GM19239 (cell line): ENCODE data around the gene SFRP2.

ENCODE experiments used
- DNase-seq: peaks from one replicate; pipeline ENCODE4 v3.0.0; 2011; ENCODE audit warnings: low spot score; ENCODE audit not compliant: insufficient read length
- FAIRE-seq: peaks from 2 replicates; lab custom pipeline; 2011; peaks lifted over from hg19 to GRCh38; lab: Jason Lieb, UNC

The SFRP2 gene

DNA sequence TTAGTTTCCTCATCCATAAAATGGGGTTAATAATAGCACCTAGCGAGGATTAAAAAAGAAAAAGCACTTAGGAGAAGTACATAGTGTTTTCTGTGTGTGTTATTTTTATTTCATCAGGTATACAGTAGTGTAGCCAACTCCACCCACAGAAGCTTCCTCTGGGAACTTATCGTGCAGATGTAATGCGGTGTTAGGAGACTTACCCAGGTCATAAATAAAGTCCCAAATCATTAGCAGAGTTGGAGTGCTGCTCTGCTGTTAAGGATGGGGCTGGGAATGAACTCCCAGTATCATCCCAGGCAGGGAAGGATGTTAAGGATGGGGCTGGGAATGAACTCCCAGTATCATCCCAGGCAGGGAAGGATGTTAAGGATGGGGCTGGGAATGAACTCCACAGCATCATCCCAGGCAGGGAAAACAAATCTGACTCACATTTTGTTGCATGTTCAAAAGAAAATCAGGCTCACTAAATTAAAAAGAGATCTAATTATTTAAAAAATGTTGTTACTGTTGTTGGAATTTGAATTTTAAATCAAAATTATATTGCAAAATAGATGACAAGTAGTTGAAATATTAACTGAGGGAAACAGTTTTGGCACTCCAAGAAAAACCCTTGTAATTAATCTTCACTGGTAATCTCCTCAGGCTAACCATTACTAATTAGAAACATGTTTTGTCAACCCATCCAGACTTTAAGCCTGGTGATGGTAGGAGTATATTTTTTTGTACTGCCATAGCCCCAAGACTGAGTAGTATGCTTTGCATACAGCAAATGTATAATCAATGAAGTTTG, 10.2 kb upstream of the SFRP2 start:
- no peak for FAIRE-seq
- no peak for DNase-seq

DNA sequence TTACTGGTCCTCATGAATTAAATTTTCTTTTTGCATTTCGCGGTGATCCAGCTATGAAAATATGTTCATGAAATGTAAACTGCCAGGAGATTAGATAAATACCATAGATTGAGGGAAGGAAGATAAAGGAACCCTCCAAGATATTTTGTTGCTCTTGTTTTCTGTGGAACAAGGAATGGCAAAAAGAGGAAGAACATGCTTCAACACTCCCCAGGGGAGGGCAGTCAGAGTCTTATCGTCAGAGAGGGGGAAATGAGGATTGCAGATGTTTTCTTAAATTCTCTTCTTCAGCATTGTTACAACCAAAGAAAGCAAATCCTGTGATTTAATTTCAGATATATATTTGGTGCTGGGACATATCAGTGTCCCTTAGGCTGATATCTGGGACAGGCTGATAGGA, 9.5 kb upstream of the SFRP2 start:
- DNase-seq, result no peak
- FAIRE-seq, result no peak

DNA sequence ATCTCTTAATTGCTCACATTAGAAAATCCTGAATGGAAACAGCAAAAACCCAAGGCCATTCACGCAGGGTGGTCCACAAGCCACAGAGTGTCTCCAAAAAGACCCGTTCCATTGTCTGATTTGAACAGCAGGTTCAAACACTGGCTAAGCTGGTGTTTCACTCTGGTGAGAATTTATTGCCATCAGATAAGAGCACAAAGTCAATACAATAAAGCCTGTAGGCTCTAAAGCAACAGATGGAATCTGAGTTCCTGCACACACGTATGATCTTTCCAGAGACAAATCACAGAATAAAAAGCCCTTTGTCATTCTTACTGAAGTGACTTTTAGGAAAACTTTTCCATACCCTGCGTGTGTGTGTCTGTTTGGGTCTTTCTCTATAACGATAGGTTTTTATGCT, 5.1 kb upstream of the SFRP2 start:
- no peak for FAIRE-seq
- no peak for DNase-seq

DNA sequence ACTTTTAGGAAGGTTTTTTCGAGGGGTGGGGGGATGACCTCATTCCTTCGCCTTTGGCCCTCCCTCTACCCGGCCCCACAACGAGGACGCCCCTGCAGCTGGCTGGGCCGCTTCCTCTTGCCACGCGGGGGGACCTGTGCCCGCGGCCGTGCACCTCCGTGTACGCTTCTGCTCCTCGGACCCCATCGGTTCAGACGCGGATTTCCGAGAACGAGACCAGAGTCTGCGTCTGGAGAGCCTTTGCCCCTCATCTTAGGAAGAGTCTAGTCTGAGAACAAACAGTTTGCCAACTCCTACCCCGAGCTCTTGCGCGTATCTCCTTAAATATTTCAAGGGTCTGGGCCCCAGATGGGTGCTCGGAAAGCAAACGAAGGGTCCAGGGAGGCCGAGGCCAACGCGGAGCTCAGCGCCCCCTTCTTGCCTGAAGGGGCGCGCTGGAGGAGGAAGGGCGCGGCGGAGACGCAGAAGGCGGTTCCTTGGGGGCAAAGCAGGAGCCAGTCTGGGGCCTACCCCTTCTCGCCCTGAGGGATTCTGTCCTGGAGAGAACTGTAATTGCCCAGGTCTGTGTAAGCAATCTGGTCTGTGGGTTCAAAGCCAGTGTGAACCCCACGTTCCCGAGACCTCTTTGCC, 3.9 kb upstream of the SFRP2 start:
- DNase-seq, result no peak
- no peak for FAIRE-seq

DNA sequence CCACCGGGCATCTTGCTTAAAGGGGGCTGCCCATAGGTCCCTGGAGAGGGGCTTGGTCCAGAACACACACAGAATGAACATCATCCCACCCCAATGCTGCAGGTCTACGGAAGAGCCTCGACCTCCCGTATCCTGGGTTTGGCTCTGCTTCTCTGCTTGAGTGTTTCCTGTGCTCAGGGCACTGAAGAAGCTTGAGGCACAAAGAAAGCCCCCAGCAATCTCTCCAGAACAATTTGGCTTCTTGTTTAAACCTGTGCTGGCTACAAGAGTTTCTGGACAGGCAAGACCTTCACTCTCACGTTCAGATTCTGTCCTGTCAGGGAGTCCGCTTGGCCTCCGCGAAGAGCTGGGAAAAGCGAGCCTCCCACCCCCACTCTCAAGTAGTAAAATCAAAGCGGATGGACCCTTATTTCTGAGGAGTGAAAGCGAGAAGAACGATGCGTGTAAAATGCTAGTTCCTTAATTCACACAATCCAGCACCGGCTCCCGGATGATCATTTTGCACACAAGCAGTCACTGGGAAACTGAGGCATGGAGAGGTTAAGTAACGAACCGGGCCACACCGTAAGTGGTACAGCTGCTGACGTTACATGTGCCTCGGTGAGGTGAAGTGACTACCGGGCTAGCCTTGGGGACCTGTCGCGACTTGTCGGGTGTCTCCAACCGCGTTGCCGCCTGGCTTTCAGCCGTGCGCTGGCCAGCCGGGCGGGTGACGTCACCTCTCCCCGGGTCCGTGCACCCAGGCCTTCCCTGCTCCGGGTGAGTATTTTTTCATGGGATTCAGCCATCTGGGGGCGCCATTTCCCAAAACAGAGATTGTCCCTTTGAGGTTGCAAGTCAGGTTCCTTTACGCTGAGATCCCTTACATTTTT, 3.1 kb upstream of the SFRP2 start:
- no peak for DNase-seq
- FAIRE-seq, result no peak

DNA sequence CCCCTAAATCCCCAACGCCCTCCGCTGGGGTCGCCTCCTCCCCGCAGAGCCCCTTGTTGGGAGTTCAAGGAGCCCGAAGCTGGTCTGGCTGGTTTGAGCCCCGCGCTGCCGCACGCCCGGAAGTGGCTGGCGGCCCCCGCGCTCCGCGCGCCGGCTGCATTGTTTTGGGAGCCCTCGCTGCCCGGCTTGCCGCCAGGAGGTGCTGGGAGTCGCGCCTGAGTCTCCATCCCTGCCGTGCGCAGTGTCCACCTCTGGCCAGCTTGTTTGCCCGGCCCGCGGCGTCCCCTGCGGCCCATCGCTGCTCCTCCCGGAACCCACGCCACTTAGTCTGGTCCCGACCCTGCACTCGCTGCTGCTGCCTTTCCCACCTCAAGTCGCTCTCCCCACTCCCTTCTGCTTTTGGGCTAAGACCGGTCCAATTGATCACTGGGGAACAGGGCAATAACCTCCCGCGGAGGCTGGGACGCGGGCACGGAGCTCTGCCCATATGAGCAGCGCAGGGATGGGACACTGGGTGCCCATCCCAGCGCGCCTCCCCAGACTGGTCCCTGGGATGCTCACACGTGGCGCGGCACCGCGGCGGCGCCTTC, 2.2 kb upstream of the SFRP2 start:
- FAIRE-seq (no peak), DNase-seq (no peak)

DNA sequence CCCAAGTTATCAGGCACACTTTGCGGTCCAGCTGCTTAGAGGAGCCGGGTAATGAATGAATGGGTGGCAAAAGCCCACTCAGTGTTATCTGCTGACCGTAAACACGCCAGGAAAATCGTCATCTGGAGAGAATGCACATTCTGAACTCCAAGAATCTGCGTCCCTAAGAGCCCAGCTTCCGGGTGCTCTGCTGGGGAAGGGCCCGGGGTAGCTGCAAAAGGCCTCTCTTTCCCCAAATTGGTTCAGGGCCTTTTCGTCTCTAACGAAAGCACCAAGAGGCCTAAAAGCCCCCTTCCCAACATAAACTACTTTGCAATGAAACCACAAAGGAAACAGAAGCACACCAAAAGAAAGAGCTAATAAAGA, 1.6 kb upstream of the SFRP2 start:
- DNase-seq (no peak), FAIRE-seq (no peak)

DNA sequence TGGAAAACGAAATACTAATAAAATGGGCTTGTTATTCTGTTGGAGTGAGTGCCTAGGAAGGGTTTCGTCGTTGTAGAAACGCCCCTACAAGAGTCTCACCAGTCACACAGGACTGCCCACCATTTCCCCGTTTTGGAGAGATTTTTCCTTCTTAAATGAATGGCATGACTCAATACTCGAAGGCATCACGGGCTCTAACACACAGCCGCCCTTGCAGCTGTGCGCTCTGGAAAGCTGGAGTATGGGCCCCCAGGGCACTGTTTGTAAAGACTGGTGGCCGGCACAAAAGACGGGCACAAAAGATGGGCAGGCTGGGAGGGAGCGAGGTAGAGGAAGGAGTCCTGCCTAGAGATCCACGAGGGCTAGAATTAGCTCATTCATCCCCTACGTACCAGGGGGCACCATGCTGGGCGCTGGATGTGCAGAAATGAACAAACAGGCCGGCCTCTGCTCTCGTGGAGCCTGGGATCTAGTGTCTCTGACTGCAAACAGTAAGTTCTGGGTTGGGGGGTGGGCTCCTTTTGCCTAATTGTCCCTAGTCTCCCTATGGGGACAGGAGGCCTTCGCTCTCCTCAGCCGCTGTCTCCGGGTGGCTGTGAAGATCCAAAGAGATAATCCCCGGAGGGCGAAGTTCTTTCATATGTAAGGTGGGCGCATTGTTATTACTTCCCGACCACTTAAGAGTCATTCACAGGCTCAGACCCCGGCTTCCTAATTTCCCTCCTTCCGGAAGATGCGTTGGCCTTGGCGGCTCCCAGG, 1.0 kb upstream of the SFRP2 start:
- FAIRE-seq (no peak), DNase-seq (no peak)

DNA sequence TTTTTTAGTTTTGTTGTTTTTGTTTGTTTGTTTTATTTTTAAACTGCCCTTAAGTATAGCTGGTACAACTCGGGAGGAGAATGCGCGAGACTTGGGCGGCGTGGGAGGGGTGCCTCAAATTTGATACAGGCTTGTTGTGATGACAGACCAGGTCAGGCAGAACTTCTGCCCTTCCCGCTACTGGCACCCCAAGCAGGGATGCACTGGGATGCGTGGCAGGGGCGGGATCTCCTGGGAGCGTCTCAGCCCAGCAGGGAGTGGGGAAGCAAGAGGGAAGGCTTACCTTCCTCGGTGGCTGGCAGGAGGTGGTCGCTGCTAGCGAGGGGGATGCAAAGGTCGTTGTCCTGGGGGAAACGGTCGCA, 851 bp downstream of the SFRP2 start:
- DNase-seq (no peak), FAIRE-seq (no peak)

DNA sequence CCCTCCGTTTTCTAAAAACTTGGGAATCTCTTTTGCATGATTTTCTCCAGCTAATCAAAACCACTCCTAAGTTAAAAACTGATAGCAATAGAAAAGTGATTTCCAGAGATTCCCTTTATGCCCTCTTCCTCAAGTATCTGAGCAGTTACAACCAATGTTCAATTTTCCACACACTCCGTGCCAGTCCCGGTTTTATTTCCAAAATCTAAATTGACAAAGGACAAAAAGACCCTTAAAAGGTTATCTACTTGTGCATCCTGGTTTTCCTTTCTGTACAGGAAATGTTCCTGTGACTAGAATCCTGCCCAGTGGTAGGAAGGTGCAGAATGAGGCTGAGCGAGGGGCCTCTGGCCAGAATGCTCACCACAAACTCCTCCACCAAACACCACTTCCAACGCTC, 1.3 kb downstream of the SFRP2 start:
- FAIRE-seq, result no peak
- DNase-seq, result no peak

DNA sequence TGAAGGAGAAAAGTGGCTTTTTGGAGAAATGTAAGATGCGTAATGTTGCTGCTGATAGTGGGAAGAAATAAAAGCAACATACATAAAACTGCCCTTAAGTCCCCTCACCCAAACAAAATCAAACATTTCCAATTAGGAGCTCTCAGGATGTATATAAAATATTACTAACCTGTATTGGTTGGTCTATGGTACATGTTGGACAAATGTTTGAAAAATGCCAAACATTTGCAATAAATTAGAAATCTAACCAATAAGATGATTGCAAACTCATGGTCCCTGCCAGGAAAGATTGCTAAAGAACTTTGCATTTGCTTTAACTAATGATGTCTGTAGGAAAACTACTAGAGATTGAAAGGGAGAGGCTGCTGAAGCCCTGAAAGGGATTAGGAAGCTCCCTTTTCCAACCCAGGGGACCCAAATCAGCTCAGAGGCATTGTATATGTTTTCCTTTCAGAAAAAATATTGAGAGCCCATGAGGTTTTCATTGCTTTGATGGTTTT, 1.8 kb downstream of the SFRP2 start:
- FAIRE-seq, result no peak
- DNase-seq, result no peak

DNA sequence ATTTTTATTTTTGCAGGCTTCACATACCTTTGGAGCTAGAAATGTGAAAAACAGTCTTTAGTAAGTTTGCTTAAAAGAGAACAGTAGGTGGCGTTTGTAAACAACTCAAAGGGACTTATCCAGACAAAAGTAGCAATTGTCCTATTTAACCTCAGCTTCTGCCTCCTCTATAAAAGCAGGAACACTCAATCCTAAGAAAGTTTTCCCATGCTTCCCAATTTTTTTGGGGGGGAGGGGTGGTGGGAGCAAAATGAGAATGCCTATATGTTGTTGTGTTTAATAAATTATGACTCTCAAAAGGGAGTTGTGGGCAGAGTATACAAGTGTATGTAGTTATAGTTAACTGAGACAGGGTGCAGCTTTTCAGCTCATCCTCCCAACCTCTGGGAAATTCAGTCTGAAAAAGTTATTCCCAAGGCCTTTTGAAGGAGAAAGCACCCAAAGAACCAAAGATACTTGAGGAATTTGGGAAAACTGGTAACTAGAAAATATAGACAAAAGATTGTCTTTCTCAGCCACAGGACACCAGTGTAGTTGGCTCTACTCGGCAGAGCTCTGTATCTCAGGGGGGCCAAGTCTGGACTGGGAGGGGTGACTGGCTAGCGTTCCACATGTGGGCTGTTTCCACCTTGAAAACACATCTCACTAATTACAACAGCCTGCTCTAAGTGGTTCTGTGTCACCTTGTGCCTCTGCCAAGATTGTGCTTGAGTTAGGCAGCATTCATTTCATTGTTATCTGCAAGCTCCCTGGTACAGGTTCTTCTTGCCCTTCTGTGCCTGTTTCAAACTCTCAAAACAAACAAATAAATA, 2.8 kb downstream of the SFRP2 start:
- FAIRE-seq, result no peak

DNA sequence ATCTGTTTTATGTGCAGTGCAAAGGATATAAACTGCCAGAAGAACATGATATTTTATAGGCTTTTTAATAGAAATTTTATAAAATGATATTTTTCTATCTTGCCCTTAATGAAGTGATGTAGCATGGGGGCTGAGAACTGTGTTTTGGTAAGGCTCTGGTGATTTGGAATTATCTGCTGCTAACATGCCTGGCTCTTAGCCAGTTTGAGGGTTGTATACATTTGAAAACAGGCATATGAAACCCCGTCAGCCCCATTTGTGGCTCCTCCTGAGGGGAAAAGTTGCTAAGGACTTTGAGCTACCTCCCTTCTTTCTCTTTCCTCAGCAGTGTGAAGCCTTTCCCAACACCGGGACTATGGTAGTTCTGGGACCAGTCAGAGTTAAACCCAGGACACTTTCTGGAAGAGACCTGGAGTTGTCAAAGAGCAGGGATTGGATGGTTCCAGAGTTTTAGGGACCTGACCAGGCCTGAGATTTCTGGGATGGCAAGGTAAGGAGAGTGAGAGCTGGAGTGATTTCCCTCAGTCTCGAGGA, 4.7 kb downstream of the SFRP2 start:
- DNase-seq (no peak), FAIRE-seq (no peak)

More for the DNA sequence above, 2.8 kb downstream of the SFRP2 start:
- no peak for DNase-seq

DNA sequence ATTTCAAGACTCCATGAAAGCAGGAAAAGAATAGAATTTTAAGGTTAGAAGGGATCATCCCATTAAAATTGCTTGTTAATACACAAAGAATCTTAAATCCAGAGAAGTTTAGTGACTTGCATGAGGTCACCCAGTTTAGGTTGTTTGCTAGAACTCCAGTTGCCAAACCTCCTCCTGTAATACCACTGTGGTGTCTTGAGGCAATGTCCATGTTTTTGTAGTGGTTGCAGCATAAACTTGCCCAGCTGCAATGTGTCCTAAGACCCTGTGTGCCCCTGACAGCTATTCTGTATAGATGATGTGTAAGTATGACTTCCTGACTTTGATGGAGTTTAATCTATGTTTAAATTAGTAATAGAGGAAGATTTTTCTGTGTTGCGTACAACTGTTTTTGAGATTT, 6.3 kb downstream of the SFRP2 start:
- FAIRE-seq (no peak), DNase-seq (no peak)

DNA sequence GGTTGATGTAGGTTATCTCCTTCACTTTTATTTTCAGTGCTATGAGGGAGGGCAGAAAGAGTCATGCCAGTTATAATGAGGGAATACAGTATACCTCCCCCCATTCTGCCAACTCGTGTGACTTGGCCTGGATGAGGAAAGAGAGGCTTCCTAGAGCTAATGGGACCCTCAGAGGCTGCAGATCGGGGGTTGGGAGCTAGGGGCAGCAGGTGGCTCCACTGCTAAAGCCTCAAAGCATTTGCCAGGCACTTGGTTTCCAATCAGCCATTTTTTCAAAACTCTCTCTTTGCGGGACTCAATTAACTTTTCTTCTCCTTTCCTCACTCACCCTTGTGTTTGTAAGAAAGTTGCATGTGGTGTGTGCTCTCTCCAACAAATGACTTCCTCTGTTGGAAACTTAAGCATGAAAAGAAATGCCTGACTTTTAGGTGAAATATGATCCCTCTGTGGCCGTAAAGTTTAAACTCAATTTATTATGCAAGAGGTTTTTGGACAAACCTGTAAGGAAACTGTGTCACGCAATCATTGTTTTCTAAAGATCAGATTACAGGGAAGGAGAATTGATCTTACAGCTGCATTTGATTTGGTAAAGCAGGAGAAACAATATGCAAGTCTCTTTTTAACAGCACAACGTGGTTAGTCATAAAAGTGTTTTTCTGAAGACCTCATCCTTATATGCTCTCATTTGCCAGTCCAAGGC, 7.0 kb downstream of the SFRP2 start:
- FAIRE-seq (no peak), DNase-seq (no peak)

DNA sequence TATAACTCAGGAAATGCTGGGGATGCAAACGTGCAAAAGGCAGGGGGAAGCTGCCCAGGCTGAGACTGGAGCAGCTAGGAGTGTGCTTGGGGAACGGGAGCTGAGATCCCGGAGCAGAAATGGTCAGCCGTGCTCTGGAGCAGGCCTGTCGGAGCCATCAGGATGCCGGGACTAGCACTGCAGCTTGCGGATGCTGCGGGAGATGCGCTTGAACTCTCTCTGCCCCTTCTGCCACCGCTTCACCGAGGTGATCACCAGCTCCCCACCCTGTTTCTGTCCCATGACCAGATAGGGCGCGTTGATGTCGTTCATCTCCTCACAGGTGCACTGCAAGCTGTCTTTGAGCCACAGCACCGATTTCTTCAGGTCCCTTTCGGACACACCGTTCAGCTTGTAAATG, 7.6 kb downstream of the SFRP2 start:
- no peak for FAIRE-seq

DNA sequence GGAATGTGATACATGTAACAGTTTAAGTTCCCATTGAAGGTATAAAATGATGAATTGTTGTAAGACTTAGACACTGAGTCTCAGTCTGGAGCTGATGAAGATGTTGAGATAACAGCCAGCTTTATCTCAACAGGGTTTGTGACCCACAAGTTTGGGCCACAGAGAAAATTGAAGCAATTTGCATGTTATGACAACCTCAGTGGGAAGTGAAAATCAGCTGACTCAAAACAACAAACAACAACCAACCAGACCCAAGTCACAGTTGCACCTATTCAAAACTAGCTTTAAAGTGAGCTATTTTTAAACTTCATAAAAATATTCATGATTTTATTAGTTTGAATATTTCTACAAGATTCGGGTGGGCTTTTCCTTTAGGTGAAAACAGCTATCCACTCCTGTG, 8.0 kb downstream of the SFRP2 start:
- FAIRE-seq (no peak), DNase-seq (no peak)

More for the DNA sequence above, 7.6 kb downstream of the SFRP2 start:
- DNase-seq, result no peak

DNA sequence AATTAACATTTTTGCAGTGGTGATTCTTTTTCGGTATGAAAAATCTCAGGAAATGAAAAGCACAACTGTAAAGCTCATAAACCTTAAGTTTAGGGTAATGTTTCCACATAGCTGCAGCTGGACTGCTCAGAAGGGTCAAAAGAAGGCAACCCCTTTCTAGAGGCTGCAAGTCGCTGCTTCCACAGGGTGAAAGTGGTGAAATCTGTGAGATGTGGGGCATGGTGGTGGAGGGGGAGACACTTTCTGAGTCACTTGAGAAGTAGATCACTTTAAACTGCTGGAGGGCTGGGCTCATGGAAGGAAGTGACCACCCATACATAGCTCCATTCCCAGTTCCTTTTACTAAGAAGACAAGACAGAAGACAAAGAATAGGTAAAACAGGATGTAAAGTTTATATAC, 8.7 kb downstream of the SFRP2 start:
- FAIRE-seq, result no peak
- no peak for DNase-seq
